Naive thymus-derived CD4-positive, alpha-beta T cell (primary cell): ENCODE data around the gene B3GNT3. TPM values are rescaled to one million over a fixed set of nuclear protein-coding genes. Genes with fewer than 3 reads are reported as not detected.

Experiments
- ATAC-seq: fragments of 150-1000 bp; cut with Tn5 transposase; 2 replicates; pipeline ENCODE4 v1.10.0; 2021; ENCODE audit warnings: mild to moderate bottlenecking, moderate library complexity
- CTCF ChIA-PET: fragments of 350-600 bp; sonication (Branson Sonifier 250); formaldehyde crosslinking; loops from one replicate; lab custom pipeline; 2021; ENCODE audit warnings: antibody characterized with exemption; lab: Charles Lee
- POLR2A ChIA-PET: fragments of 350-600 bp; sonication (Branson Sonifier 250); formaldehyde crosslinking; loops from one replicate; lab custom pipeline; 2021; ENCODE audit warnings: antibody characterized with exemption, inconsistent platforms; lab: Charles Lee
- DNase-seq, 9 donors: peaks; one replicate each; pipeline versions ENCODE4 v3.0.0 to v3.0.0-alpha.2; 2020 to 2022; ENCODE audit warnings: mixed read lengths in 1 of 9
- H3K27ac ChIP-seq: one replicate; pipeline ENCODE4 v1.7.0; 2013; ENCODE audit warnings: mild to moderate bottlenecking, low read depth, low read length, moderate library complexity
- H3K27me3 ChIP-seq, 2 donors: one replicate each; pipeline ENCODE4 v1.7.0; 2013; ENCODE audit warnings: low read length in 2 of 2, mild to moderate bottlenecking in 2 of 2, moderate library complexity in 2 of 2; ENCODE audit not compliant: control insufficient read depth in 2 of 2, insufficient read depth in 2 of 2
- H3K36me3 ChIP-seq, 3 experiments: 1 replicate in 2 of 3; 2 replicates in 1 of 3; pipeline ENCODE4 v1.7.0; 2013; ENCODE audit warnings: low read length in 3 of 3, mild to moderate bottlenecking in 3 of 3, moderate library complexity in 1 of 3; ENCODE audit not compliant: insufficient read depth in 3 of 3, control insufficient read depth in 2 of 3
- H3K4me1 ChIP-seq, 2 donors: one replicate each; pipeline ENCODE4 v1.7.0; 2013; ENCODE audit warnings: low read length in 2 of 2, mild to moderate bottlenecking in 2 of 2, moderate library complexity in 1 of 2; ENCODE audit not compliant: control insufficient read depth in 2 of 2, insufficient read depth in 2 of 2
- H3K4me3 ChIP-seq: 2 replicates; pipeline ENCODE4 v1.7.0; 2013; ENCODE audit warnings: mild to moderate bottlenecking, low read length
- H3K9me3 ChIP-seq, 3 experiments: 1 replicate in 2 of 3; 2 replicates in 1 of 3; pipeline ENCODE4 v1.7.0; 2013; ENCODE audit warnings: low read length in 3 of 3; ENCODE audit not compliant: control insufficient read depth in 2 of 3
- H3K27ac Mint-ChIP-seq, 9 donors: one replicate each; pipeline ENCODE4 v1.8.0; 2020 to 2022; ENCODE audit warnings: mixed read lengths in 9 of 9, mild to moderate bottlenecking in 8 of 9, moderate library complexity in 5 of 9, inconsistent platforms in 2 of 9
- H3K27me3 Mint-ChIP-seq, 5 donors: one replicate each; pipeline ENCODE4 v1.8.0; 2021 to 2022; ENCODE audit warnings: mixed read lengths in 5 of 5, mild to moderate bottlenecking in 1 of 5
- H3K36me3 Mint-ChIP-seq, 5 donors: one replicate each; pipeline ENCODE4 v1.8.0; 2020 to 2022; ENCODE audit warnings: mixed read lengths in 5 of 5, mild to moderate bottlenecking in 3 of 5, inconsistent platforms in 1 of 5
- H3K4me1 Mint-ChIP-seq, 7 donors: one replicate each; pipeline ENCODE4 v1.8.0; 2020 to 2022; ENCODE audit warnings: mixed read lengths in 7 of 7, mild to moderate bottlenecking in 3 of 7, inconsistent platforms in 1 of 7
- H3K4me3 Mint-ChIP-seq, 10 donors: one replicate each; pipeline ENCODE4 v1.8.0; 2020 to 2022; ENCODE audit warnings: mild to moderate bottlenecking in 10 of 10, mixed read lengths in 10 of 10, moderate library complexity in 6 of 10, inconsistent platforms in 2 of 10
- H3K9me3 Mint-ChIP-seq, 11 donors: one replicate each; pipeline ENCODE4 v1.8.0; 2020 to 2022; ENCODE audit warnings: mixed read lengths in 11 of 11, mild to moderate bottlenecking in 4 of 11, inconsistent platforms in 1 of 11, moderate library complexity in 1 of 11
- intact Hi-C, 2 donors: fragments of 100-400 bp; cut with micrococcal nuclease; formaldehyde crosslinking; loops; one replicate each; pipeline ENCODE4 v1.15.1; 2023
- polyA plus RNA-seq, 2 donors: library from polyadenylated mRNA; unstranded; fragments of 300-500 nt; fragmentation: Illumina TruSeq; gene quantifications; one replicate each; pipeline ENCODE4 v1.2.3, GENCODE V29; 2021
- total RNA-seq, 6 experiments: library from RNA in 5 of 6; stranded (reverse) in 5 of 6; gene quantifications; 1 replicate in 5 of 6; 2 replicates in 1 of 6; pipeline ENCODE4 v1.2.3 and lab custom pipeline; 2021 to 2026

The B3GNT3 gene
- total and polyA plus RNA-seq, 7 experiments from 2014 or later = 0.43 to 1.0 (median 0.74) TPM; not detected in 3

DNA sequence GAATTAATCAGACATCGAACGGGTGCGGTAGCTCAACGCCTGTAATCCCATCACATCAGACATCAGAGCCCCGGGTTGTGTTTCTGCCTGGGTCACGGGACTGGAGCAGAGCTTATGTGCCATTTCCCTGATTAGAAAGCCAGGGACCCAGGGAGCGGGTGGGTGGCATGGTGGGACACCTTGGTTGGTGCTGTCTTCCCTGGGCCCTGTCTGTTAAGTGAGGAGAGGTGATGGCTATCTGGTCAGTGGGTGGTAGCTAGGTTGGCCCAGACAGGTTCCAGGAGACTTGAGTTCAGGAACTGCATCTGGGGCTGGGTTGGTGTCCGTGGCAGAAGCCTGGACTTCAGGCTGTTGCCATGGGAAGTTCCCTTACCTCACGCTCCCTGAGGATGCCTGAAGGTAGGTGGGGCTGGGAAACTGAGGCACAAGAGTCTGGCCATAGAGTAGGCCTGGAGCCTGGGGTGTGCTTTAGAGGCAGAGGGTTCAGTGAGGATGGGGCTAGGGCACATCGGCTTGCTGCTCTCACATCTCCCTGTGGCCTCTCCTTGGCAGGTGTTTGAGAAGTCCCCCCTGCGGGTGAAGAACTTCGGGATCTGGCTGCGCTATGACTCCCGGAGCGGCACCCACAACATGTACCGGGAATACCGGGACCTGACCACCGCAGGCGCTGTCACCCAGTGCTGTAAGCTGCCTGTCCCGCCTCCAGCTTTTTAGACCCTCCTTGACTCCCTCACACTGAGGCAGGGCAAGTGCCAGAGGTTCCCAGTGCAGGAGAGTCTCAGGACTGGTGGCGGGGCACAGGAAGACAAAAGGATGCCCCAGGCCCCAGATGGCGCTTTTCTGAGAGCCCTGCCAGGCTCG, 66.8 kb downstream of the B3GNT3 start:
- Mint-ChIP-seq H3K4me1 (peaks cover 11 to 42% (median 29%) of the 10 kb centered on the region in 7 donors), H3K36me3 (peaks cover 0 to 29% (median 10%) of the 10 kb centered on the region in 5 donors), H3K27me3 (peaks cover 0 to 5% (median 0%) of the 10 kb centered on the region in 5 donors), H3K4me3 (peak overlapping the region; percentile 95 to 100 (median 98)), H3K27ac (peak overlapping the region; percentile 28 to 99 (median 97)), H3K9me3 (peaks cover 0 to 7% (median 0%) of the 10 kb centered on the region in 11 donors)
- Histone ChIP-seq H3K4me3 (no peak overlapping the region), H3K36me3 (peaks cover 11 to 56% (median 14%) of the 10 kb centered on the region in 3 experiments), H3K27ac (peak overlapping the region; percentile 84), H3K27me3 (no peaks in the 10 kb centered on the region), H3K9me3 (no peaks in the 10 kb centered on the region), H3K4me1 (peaks cover 18 to 19% of the 10 kb centered on the region in 2 donors)
- POLR2A ChIA-PET = interaction anchor here (1.5 to 4.0 kb wide), 3 partner anchors 9 to 70 kb away, joined by 4 to 117 read pairs (median 51); partner anchors contain the start of genes CCDC124 and SLC5A5
- no peak for DNase-seq
- CTCF ChIA-PET = interaction anchor here (0.6 to 7.1 kb wide), 5 partner anchors 9 to 463 kb away, joined by 3 to 124 read pairs (median 5); partner anchors contain the start of genes CCDC124 and SLC5A5
- ATAC-seq = no peak
- intact Hi-C loops = no loop called here

DNA sequence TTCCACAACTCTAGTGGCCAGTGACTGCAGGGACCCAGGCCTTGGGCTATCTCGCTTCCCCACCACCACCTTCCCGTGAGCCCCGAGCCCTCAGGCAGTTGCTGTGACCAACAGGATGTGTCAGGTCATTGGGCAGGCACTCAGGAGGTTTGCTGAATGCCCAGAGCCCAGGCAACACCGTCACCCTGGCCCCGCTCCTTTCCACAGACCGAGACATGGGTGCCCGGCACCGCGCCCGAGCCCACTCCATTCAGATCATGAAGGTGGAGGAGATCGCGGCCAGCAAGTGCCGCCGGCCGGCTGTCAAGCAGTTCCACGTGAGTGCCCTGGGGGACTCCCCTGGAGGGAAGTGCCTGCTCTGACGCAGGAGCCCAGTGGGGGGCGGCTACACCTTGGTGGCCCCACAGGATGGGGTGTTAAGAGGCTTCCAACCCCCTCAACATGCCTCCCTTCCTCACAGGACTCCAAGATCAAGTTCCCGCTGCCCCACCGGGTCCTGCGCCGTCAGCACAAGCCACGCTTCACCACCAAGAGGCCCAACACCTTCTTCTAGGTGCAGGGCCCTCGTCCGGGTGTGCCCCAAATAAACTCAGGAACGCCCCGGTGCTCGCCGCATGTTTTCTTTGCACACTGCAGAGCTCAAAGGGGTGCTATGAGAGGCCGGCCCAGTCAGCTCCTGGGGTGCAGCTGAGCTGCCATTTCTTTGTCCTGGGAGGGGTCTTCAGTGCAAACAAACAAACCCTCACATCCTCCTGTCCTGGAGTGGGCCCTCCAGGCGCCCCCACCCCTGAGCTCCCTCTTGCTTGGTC, 68.0 kb downstream of the B3GNT3 start:
- Histone ChIP-seq H3K36me3 (peaks cover 11 to 56% (median 14%) of the 10 kb centered on the region in 3 experiments), H3K4me3 (no peak overlapping the region), H3K4me1 (peaks cover 18 to 19% of the 10 kb centered on the region in 2 donors), H3K27me3 (no peaks in the 10 kb centered on the region), H3K9me3 (no peaks in the 10 kb centered on the region), H3K27ac (no peak overlapping the region)
- Mint-ChIP-seq H3K4me1 (peaks cover 11 to 42% (median 29%) of the 10 kb centered on the region in 7 donors), H3K36me3 (peaks cover 0 to 29% (median 10%) of the 10 kb centered on the region in 5 donors), H3K27ac (peak overlapping the region in 2 of 9 donors; percentile 33 to 69), H3K27me3 (peaks cover 0 to 5% (median 0%) of the 10 kb centered on the region in 5 donors), H3K4me3 (peak overlapping the region in 7 of 10 donors; percentile 27 to 99 (median 44)), H3K9me3 (peaks cover 0 to 7% (median 0%) of the 10 kb centered on the region in 11 donors)
- DNase-seq = no peak
- no peak for ATAC-seq
- intact Hi-C loops = no loop called here
- ChIA-PET POLR2A (interaction anchor here (0.6 to 1.6 kb wide), 5 partner anchors 8 to 1030 kb away, joined by 3 to 5 read pairs (median 4); partner anchors contain the start of genes CCDC124 and SLC5A5), CTCF (interaction anchor here (0.9 kb wide), 1 partner anchor 70 kb away, joined by 3 read pairs; the partner anchor contains the start of gene CCDC124)

Other genes starting within 250 kb of the B3GNT3 start
- 10 to 100 TPM; 50.1 to 70.6 (median 61.3) TPM for gene COLGALT1, start 239.5 kb upstream of the B3GNT3 start, total RNA-seq
- gene COLGALT1, start 239.5 kb upstream of the B3GNT3 start, polyA plus RNA-seq = 10 to 100 TPM; 13.2 to 23.8 TPM
- gene UNC13A, start 106.8 kb upstream of the B3GNT3 start, total RNA-seq = under 1 TPM in 4 of 5 experiments, not detected in 1; 0.03 to 0.30 (median 0.11) TPM
- gene UNC13A, start 106.8 kb upstream of the B3GNT3 start, polyA plus RNA-seq = under 1 TPM; 0.02 to 0.04 TPM
- 10 to 100 TPM; 28.6 to 73.8 (median 52.5) TPM for gene MAP1S, start 75.7 kb upstream of the B3GNT3 start, total RNA-seq
- 10 to 100 TPM; 21.9 to 48.4 TPM for gene MAP1S, start 75.7 kb upstream of the B3GNT3 start, polyA plus RNA-seq
- 100 to 1,000 TPM in 2 of 5 experiments, 10 to 100 TPM in 3; 73.2 to 107 (median 87.7) TPM for gene FCHO1, start 43.7 kb upstream of the B3GNT3 start, total RNA-seq
- gene FCHO1, start 43.7 kb upstream of the B3GNT3 start, polyA plus RNA-seq = 10 to 100 TPM; 14.7 to 43.4 TPM
- gene INSL3, start 26.4 kb downstream of the B3GNT3 start, total RNA-seq = 10 to 100 TPM in 1 of 5 experiments, 1 to 10 TPM in 4; 5.5 to 11.1 (median 8.2) TPM
- gene INSL3, start 26.4 kb downstream of the B3GNT3 start, polyA plus RNA-seq = 1 to 10 TPM; 2.0 to 6.0 TPM
- 100 to 1,000 TPM; 154 to 296 (median 202) TPM for gene JAK3, start 52.8 kb downstream of the B3GNT3 start, total RNA-seq
- gene JAK3, start 52.8 kb downstream of the B3GNT3 start, polyA plus RNA-seq = 100 to 1,000 TPM; 125 to 153 TPM
- gene RPL18A, start 64.8 kb downstream of the B3GNT3 start, total RNA-seq = 1,000 to 10,000 TPM; 2,413 to 3,932 (median 3,224) TPM
- 1,000 to 10,000 TPM; 4,242 to 4,833 TPM for gene RPL18A, start 64.8 kb downstream of the B3GNT3 start, polyA plus RNA-seq
- 1 to 10 TPM; 1.2 to 4.1 (median 3.6) TPM for gene SLC5A5, start 76.8 kb downstream of the B3GNT3 start, total RNA-seq
- 1 to 10 TPM; 2.0 to 2.9 TPM for gene SLC5A5, start 76.8 kb downstream of the B3GNT3 start, polyA plus RNA-seq
- 10 to 100 TPM; 28.7 to 60.5 (median 32.6) TPM for gene CCDC124, start 137.9 kb downstream of the B3GNT3 start, total RNA-seq
- gene CCDC124, start 137.9 kb downstream of the B3GNT3 start, polyA plus RNA-seq = 10 to 100 TPM; 31.1 to 63.8 TPM
- gene KCNN1, start 172.0 kb downstream of the B3GNT3 start, total RNA-seq = under 1 TPM in 1 of 5 experiments, not detected in 4; 0.05 TPM
- not detected for gene KCNN1, start 172.0 kb downstream of the B3GNT3 start, polyA plus RNA-seq
- 100 to 1,000 TPM in 4 of 5 experiments, 10 to 100 TPM in 1; 77.2 to 237 (median 152) TPM for gene ARRDC2, start 213.0 kb downstream of the B3GNT3 start, total RNA-seq
- gene ARRDC2, start 213.0 kb downstream of the B3GNT3 start, polyA plus RNA-seq = 10 to 100 TPM; 31.8 to 60.1 TPM